HepG2 (cell line): ENCODE data around the gene TYMP. TPM values are rescaled to one million over a fixed set of nuclear protein-coding genes. Genes with fewer than 3 reads are reported as not detected.

Experiments
- ATAC-seq: fragments of 200-7000 bp; cut with Tn5 transposase; 3 replicates; pipeline ENCODE4 v1.9.1; 2020; ENCODE audit warnings: mild to moderate bottlenecking, moderate library complexity
- BruUV-seq: library from RNA; stranded (reverse); fragments of 400-500 nt; replicated peaks from 2 replicates; lab custom pipeline; 2021; lab: Mats Ljungman, UMichigan
- CTCF ChIA-PET: fragments of 300-600 bp; formaldehyde crosslinking; extraction: SDS; loops from one replicate; lab custom pipeline; 2021; ENCODE audit warnings: low total read pairs, inconsistent platforms, low intra/inter-chr PET ratio; lab: Yijun Ruan, JAX
- POLR2A ChIA-PET: fragments of 350-600 bp; sonication (Branson Sonifier 250); formaldehyde crosslinking; loops from one replicate; lab custom pipeline; 2020; ENCODE audit warnings: antibody characterized with exemption, inconsistent platforms; lab: Yijun Ruan, JAX
- DNase-seq: peaks from one replicate; pipeline ENCODE4 v3.0.0-alpha.2; 2015; ENCODE audit warnings: low spot score
- FAIRE-seq: peaks from 3 replicates; lab custom pipeline; 2011; peaks lifted over from hg19 to GRCh38; lab: Jason Lieb, UNC
- H2AFZ ChIP-seq: one replicate; pipeline ENCODE4 v1.6.1; 2011; ENCODE audit warnings: low read length, inconsistent platforms
- H3K27ac ChIP-seq: fragments of 300-600 bp; 3 replicates; pipeline ENCODE4 v1.8.0; 2011; ENCODE audit warnings: mixed run types, mild to moderate bottlenecking, mixed read lengths, low read length, inconsistent platforms; ENCODE audit not compliant: insufficient read depth; ENCODE audit errors: extremely low read length
- H3K27me3 ChIP-seq, 2 experiments: fragments of 200-600 bp in 1 of 2; 2 replicates in 1 of 2; 3 replicates in 1 of 2; pipeline versions ENCODE4 v1.6.0 to v1.8.0; 2011; ENCODE audit warnings: low read length in 2 of 2, mild to moderate bottlenecking in 2 of 2, moderate library complexity in 2 of 2, inconsistent platforms in 1 of 2; ENCODE audit not compliant: insufficient read depth in 2 of 2, control insufficient read depth in 1 of 2
- H3K36me3 ChIP-seq, 2 experiments: fragments of 200-600 bp in 1 of 2; replicated peaks in 1 of 2; 2 replicates in 1 of 2; 3 replicates in 1 of 2; pipeline versions ENCODE4 v1.5.1 to v1.8.0; 2011; ENCODE audit warnings: low read length in 2 of 2, inconsistent platforms in 1 of 2; ENCODE audit not compliant: insufficient read depth in 2 of 2, control insufficient read depth in 1 of 2
- H3K4me1 ChIP-seq: 2 replicates; pipeline ENCODE4 v1.5.1; 2012; ENCODE audit warnings: low read length, inconsistent platforms; ENCODE audit not compliant: insufficient read depth
- H3K4me2 ChIP-seq: 2 replicates; pipeline ENCODE4 v1.6.0; 2011; ENCODE audit warnings: low read depth, low read length, inconsistent platforms
- H3K4me3 ChIP-seq, 3 experiments: fragments of 200-600 bp in 1 of 3; sonication (generic), shearing (Covaris generic) in 1 of 3; replicated peaks in 1 of 3; 2 replicates each; pipeline ENCODE4 v1.5.1; 2011 to 2016; ENCODE audit warnings: low read length in 3 of 3, inconsistent platforms in 2 of 3, low read depth in 2 of 3, mild to moderate bottlenecking in 2 of 3, control low read depth in 1 of 3, mixed read lengths in 1 of 3; ENCODE audit not compliant: insufficient read depth in 1 of 3
- H3K79me2 ChIP-seq: one replicate; pipeline ENCODE4 v1.6.1; 2011; ENCODE audit warnings: low read length, inconsistent platforms; ENCODE audit not compliant: insufficient read depth
- H3K9ac ChIP-seq: 2 replicates; pipeline ENCODE4 v1.6.0; 2011; ENCODE audit warnings: mild to moderate bottlenecking, low read depth, low read length, inconsistent platforms; ENCODE audit not compliant: insufficient read depth
- H3K9me3 ChIP-seq: 2 replicates; pipeline ENCODE4 v1.5.1; 2012; ENCODE audit warnings: mild to moderate bottlenecking, low read length
- H4K20me1 ChIP-seq: 2 replicates; pipeline ENCODE4 v1.6.0; 2011; ENCODE audit warnings: inconsistent platforms, mild to moderate bottlenecking, low read length, moderate library complexity; ENCODE audit not compliant: insufficient read depth
- FOSL2 ChIP-seq: sonication (generic); formaldehyde crosslinking; IDR thresholded peaks from 2 replicates; pipeline ENCODE4 v1.4.0; 2020; ENCODE audit warnings: missing genetic modification reagents
- FOXO1 ChIP-seq: sonication (generic); formaldehyde crosslinking; IDR thresholded peaks from 2 replicates; pipeline ENCODE4 v1.4.0; 2020; ENCODE audit warnings: missing genetic modification reagents
- FOXP1 ChIP-seq, 2 experiments: fragments of 450-650 bp in 1 of 2; IDR thresholded peaks; 2 replicates each; pipeline ENCODE4 v1.6.1; 2017 to 2018; ENCODE audit warnings: antibody characterized with exemption in 1 of 2
- KAT2B ChIP-seq: fragments of 150-350 bp; IDR thresholded peaks from 2 replicates; pipeline ENCODE4 v1.6.1; 2014; ENCODE audit warnings: low read depth, low read length, borderline replicate concordance
- MTF1 ChIP-seq: sonication (generic); formaldehyde crosslinking; IDR thresholded peaks from 2 replicates; pipeline ENCODE4 v1.5.0; 2020; ENCODE audit warnings: missing genetic modification reagents
- RBM22 ChIP-seq: fragments of 200-400 bp; formaldehyde crosslinking; optimal IDR thresholded peaks from 2 replicates; pipeline ENCODE3; 2017; ENCODE audit warnings: mild to moderate bottlenecking, low read length, moderate library complexity
- SIX1 ChIP-seq: sonication (generic); formaldehyde crosslinking; IDR thresholded peaks from 2 replicates; pipeline ENCODE4 v1.4.0; 2020; ENCODE audit warnings: missing genetic modification reagents, borderline replicate concordance
- SOX5 ChIP-seq: IDR thresholded peaks from 2 replicates; pipeline ENCODE4 v1.6.1; 2016; ENCODE audit warnings: borderline replicate concordance
- ZNF329 ChIP-seq: sonication (generic); formaldehyde crosslinking; IDR thresholded peaks from 2 replicates; pipeline ENCODE4 v1.9.0; 2021; ENCODE audit warnings: low read depth, mild to moderate bottlenecking, missing genetic modification reagents
- ZNF674 ChIP-seq: sonication (generic); formaldehyde crosslinking; IDR thresholded peaks from 2 replicates; pipeline ENCODE4 v1.5.0; 2020; ENCODE audit warnings: low read depth, mild to moderate bottlenecking, missing genetic modification reagents
- WGBS: methylation state at CpG from one replicate; pipeline ENCODE4 v1.1.6; 2017; ENCODE audit warnings: low lambda C conversion rate; 5-methylcytosine and 5-hydroxymethylcytosine counted together
- in situ Hi-C: cut with HindIII; loops from 2 replicates; pipeline ENCODE4 v1.10.0; 2017; ENCODE audit warnings: low pct_unique_long_range_greater_than_20kb; ENCODE audit not compliant: extremely low pct_ligation_motif_present
- intact Hi-C: fragments of 100-400 bp; cut with micrococcal nuclease; formaldehyde crosslinking; loops from one replicate; pipeline ENCODE4 v1.10.0; 2022; ENCODE audit not compliant: unreplicated experiment
- polyA plus RNA-seq, 8 experiments: library from polyadenylated mRNA; depleted of rRNA in 3 of 8; stranded (reverse) in 7 of 8; unstranded in 1 of 8; fragments of >200 nt; fragmentation: Illumina TruSeq in 4 of 8; extraction: Trizol in 4 of 8; gene quantifications; 2 replicates each; pipeline versions ENCODE4 v1.2.1 to v1.2.3, GENCODE V29; 2011 to 2016; ENCODE audit warnings: low read depth in 4 of 8, missing spikeins in 1 of 8, mixed read lengths in 1 of 8; ENCODE audit not compliant: insufficient read depth in 1 of 8
- total RNA-seq, 5 experiments: library from RNA; depleted of rRNA; stranded (reverse); fragments of >200 nt; fragmentation: Illumina TruSeq; extraction: Trizol; gene quantifications; 2 replicates each; pipeline ENCODE4 v1.2.3, GENCODE V29; 2016; ENCODE audit warnings: low read depth in 1 of 5
- TF ChIP-seq, protein P1 (sequence below): sonication (generic); formaldehyde crosslinking; IDR thresholded peaks from 2 replicates; pipeline ENCODE4 v1.4.0; 2020; ENCODE audit warnings: mild to moderate bottlenecking, missing genetic modification reagents
- TF ChIP-seq, protein P2 (sequence below): sonication (generic); formaldehyde crosslinking; IDR thresholded peaks from 2 replicates; pipeline ENCODE4 v1.4.0; 2020; ENCODE audit warnings: missing genetic modification reagents
- TF ChIP-seq, protein P3 (sequence below): sonication (generic); formaldehyde crosslinking; IDR thresholded peaks from 2 replicates; pipeline ENCODE4 v1.4.0; 2020; ENCODE audit warnings: missing genetic modification reagents, mild to moderate bottlenecking, borderline replicate concordance

Gene TYMP
- total and polyA plus RNA-seq, 2 of the 13 experiments (the other 11 are each of a cell fraction or from before 2014, with no cell fraction given): 3.9 to 4.3 TPM

DNA sequence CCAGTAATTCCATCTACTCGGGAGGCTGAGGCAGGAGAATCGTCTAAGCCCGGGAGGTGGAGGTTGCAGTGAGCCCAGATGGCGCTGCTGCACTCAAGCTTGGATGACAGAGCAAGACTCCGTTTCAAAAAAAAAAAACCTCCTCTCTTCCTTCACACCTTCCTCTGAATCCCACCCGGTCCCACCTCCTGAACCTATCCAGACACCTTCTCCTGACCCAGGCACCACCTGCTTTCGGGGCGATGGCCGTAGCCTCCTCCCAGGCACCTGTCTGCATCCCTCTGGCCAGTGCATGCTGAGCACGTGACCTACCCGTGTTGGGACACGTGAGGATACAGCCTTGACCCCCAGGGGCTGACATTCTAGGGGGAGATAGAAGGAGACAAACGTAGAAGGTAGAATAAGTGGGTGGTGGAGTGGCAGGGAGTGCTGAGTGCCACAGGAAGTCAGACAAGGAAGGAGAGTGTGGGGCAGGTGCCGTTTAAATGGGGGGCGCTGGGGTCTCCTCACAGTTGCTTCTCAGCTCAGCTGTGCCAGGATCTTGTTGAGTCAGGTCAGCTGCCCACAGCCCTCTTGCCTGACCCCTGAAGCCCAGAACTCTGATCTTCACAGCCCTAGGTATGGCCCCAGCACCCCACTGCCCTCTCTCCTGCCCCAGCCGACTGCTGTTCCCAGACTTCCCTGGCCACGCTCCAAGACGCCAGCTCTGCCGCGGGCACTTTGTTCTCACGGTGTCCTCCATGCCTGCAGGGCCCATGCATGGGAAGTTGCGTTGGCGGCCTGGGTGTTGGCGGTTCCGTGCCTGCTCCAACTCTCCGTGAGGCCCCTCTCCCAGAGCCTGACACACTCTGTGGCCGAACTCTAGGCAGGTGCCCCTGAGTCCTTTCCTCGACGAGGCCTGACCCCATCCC lies 44.3 kb downstream of the TYMP start:
- Histone ChIP-seq H3K79me2 (no peaks in the 10 kb centered on the region), H3K27me3 (0 out of 5 replicates have a peak, but pooled peaks cover 0 to under 1% of the 10 kb centered on the region in 2 experiments), H3K4me1 (peaks cover 57% of the 10 kb centered on the region), H3K27ac (peak overlapping the region; percentile 30), H3K9me3 (no peaks in the 10 kb centered on the region), H3K36me3 (no peaks in the 10 kb centered on the region), H2AFZ (no peak overlapping the region), H3K4me3 (peak overlapping the region in 2 of 3 experiments; percentile 30 to 64; a peak in 4 of 6 replicates), H3K9ac (peak overlapping the region; percentile 52), H4K20me1 (no peaks in the 10 kb centered on the region; the same call in 1 of the 2 replicates), H3K4me2 (peak overlapping the region; percentile 87)
- BruUV-seq: no TSS peak
- peak; percentile 35 for DNase-seq
- intact Hi-C loops (no loop called here), in situ Hi-C loops (no loop called here)
- peak; percentile 55 for ATAC-seq
- FAIRE-seq: peak; percentile 8
- 5% methylated on average over 28 of the region's 29 CpGs for WGBS
- ChIA-PET POLR2A (interaction anchor here (0.6 to 2.2 kb wide), 8 partner anchors 10 to 214 kb away, joined by 3 to 12 read pairs (median 3); partner anchors contain the start of genes LMF2, NCAPH2, SBF1 and SCO2), CTCF (interaction anchor here (0.6 to 1.0 kb wide), 2 partner anchors 13 to 235 kb away, joined by 3 to 5 read pairs; partner anchors contain the start of gene HDAC10)
- TF ChIP-seq ZNF674 (CRISPR knock-in tag): no peak
- peak; percentile 49 for TF ChIP-seq FOSL2 (CRISPR knock-in tag)
- TF ChIP-seq SIX1 (CRISPR knock-in tag): no peak
- TF ChIP-seq, protein P1, sequence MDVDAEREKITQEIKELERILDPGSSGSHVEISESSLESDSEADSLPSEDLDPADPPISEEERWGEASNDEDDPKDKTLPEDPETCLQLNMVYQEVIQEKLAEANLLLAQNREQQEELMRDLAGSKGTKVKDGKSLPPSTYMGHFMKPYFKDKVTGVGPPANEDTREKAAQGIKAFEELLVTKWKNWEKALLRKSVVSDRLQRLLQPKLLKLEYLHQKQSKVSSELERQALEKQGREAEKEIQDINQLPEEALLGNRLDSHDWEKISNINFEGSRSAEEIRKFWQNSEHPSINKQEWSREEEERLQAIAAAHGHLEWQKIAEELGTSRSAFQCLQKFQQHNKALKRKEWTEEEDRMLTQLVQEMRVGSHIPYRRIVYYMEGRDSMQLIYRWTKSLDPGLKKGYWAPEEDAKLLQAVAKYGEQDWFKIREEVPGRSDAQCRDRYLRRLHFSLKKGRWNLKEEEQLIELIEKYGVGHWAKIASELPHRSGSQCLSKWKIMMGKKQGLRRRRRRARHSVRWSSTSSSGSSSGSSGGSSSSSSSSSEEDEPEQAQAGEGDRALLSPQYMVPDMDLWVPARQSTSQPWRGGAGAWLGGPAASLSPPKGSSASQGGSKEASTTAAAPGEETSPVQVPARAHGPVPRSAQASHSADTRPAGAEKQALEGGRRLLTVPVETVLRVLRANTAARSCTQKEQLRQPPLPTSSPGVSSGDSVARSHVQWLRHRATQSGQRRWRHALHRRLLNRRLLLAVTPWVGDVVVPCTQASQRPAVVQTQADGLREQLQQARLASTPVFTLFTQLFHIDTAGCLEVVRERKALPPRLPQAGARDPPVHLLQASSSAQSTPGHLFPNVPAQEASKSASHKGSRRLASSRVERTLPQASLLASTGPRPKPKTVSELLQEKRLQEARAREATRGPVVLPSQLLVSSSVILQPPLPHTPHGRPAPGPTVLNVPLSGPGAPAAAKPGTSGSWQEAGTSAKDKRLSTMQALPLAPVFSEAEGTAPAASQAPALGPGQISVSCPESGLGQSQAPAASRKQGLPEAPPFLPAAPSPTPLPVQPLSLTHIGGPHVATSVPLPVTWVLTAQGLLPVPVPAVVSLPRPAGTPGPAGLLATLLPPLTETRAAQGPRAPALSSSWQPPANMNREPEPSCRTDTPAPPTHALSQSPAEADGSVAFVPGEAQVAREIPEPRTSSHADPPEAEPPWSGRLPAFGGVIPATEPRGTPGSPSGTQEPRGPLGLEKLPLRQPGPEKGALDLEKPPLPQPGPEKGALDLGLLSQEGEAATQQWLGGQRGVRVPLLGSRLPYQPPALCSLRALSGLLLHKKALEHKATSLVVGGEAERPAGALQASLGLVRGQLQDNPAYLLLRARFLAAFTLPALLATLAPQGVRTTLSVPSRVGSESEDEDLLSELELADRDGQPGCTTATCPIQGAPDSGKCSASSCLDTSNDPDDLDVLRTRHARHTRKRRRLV (CRISPR knock-in tag): no peak
- peak; percentile 35; the same call in 1 of the 2 replicates for TF ChIP-seq SOX5 (CRISPR knock-in tag)
- no peak for TF ChIP-seq KAT2B
- TF ChIP-seq FOXP1 (IDR thresholded peaks at IDR 0.05): no peak
- no peak for TF ChIP-seq FOXP1 (CRISPR knock-in tag; IDR thresholded peaks at IDR 0.05)
- TF ChIP-seq ZNF329 (CRISPR knock-in tag): no peak
- TF ChIP-seq FOXO1: no peak
- TF ChIP-seq, protein P2, sequence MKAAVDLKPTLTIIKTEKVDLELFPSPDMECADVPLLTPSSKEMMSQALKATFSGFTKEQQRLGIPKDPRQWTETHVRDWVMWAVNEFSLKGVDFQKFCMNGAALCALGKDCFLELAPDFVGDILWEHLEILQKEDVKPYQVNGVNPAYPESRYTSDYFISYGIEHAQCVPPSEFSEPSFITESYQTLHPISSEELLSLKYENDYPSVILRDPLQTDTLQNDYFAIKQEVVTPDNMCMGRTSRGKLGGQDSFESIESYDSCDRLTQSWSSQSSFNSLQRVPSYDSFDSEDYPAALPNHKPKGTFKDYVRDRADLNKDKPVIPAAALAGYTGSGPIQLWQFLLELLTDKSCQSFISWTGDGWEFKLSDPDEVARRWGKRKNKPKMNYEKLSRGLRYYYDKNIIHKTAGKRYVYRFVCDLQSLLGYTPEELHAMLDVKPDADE: no peak
- TF ChIP-seq, protein P3, sequence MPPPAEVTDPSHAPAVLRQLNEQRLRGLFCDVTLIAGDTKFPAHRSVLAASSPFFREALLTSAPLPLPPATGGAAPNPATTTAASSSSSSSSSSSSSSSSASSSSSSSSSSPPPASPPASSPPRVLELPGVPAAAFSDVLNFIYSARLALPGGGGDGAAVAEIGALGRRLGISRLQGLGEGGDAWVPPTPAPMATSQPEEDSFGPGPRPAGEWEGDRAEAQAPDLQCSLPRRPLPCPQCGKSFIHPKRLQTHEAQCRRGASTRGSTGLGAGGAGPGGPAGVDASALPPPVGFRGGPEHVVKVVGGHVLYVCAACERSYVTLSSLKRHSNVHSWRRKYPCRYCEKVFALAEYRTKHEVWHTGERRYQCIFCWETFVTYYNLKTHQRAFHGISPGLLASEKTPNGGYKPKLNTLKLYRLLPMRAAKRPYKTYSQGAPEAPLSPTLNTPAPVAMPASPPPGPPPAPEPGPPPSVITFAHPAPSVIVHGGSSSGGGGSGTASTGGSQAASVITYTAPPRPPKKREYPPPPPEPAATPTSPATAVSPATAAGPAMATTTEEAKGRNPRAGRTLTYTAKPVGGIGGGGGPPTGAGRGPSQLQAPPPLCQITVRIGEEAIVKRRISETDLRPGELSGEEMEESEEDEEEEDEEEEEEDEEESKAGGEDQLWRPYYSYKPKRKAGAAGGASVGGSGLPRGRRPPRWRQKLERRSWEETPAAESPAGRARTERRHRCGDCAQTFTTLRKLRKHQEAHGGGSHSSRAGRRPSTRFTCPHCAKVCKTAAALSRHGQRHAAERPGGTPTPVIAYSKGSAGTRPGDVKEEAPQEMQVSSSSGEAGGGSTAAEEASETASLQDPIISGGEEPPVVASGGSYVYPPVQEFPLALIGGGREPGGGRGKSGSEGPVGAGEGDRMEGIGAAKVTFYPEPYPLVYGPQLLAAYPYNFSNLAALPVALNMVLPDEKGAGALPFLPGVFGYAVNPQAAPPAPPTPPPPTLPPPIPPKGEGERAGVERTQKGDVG (CRISPR knock-in tag): peak; percentile 31; the same call in 1 of the 2 replicates
- TF ChIP-seq RBM22: no peak
- TF ChIP-seq MTF1 (CRISPR knock-in tag): no peak
